Right lobe of liver (tissue), 6 donors: ENCODE measurements around the gene ABCF2. TPM values are rescaled to one million over a fixed set of nuclear protein-coding genes. Genes with fewer than 3 reads are reported as not detected.

Experiments used
- ATAC-seq, 4 donors: fragments of 200-7000 bp; cut with Tn5 transposase; one replicate each; pipeline ENCODE4 v1.9.1; 2020; ENCODE audit warnings: mild to moderate bottlenecking in 4 of 4, moderate library complexity in 4 of 4
- DNase-seq, 3 donors: peaks; one replicate each; pipeline ENCODE4 v3.0.0-alpha.2; 2020
- H3K27ac ChIP-seq, 3 donors: fragments of 200-600 bp; one replicate each; pipeline ENCODE4 v1.8.0; 2022
- H3K27me3 ChIP-seq, 2 donors: fragments of 200-600 bp; one replicate each; pipeline ENCODE4 v1.8.0; 2022
- H3K36me3 ChIP-seq, 4 donors: fragments of 200-600 bp; sonication (generic) in 1 of 4; one replicate each; pipeline versions ENCODE4 v1.5.1 to v1.8.0; 2017 to 2022; ENCODE audit warnings: control low read depth in 1 of 4
- H3K4me1 ChIP-seq, 4 donors: fragments of 200-600 bp; sonication (generic) in 1 of 4; one replicate each; pipeline versions ENCODE4 v1.5.1 to v1.8.0; 2017 to 2022; ENCODE audit warnings: control low read depth in 1 of 4
- H3K4me3 ChIP-seq, 3 donors: fragments of 200-600 bp; one replicate each; pipeline ENCODE4 v1.8.0; 2022
- H3K9me3 ChIP-seq, 4 donors: fragments of 200-600 bp; sonication (generic) in 1 of 4; one replicate each; pipeline versions ENCODE4 v1.5.1 to v1.8.0; 2017 to 2022; ENCODE audit warnings: control low read depth in 1 of 4
- POLR2A ChIP-seq: fragments of 450-650 bp; IDR thresholded peaks from one replicate; pipeline ENCODE4 v1.6.1; 2017; ENCODE audit warnings: antibody characterized with exemption, mild to moderate bottlenecking
- WGBS: methylation state at CpG from one replicate; pipeline ENCODE4 v1.1.6; 2018; ENCODE audit warnings: low coverage, low lambda C conversion rate; ENCODE audit not compliant: insufficient coverage; ENCODE audit errors: missing lambda C conversion rate; 5-methylcytosine and 5-hydroxymethylcytosine counted together
- intact Hi-C, 2 donors: fragments of 100-400 bp; cut with DNase I; formaldehyde crosslinking; loops; one replicate each; pipeline versions ENCODE4 v1.11.2 to v1.14.1; 2022
- total RNA-seq, 6 experiments: library from RNA; depleted of rRNA in 2 of 6; stranded (reverse); fragments of >200 nt in 2 of 6; fragmentation: NEBNext Ultra II Directional in 3 of 6; extraction: Animal tissue kit (Norgen Biotek cat#: 25700) in 3 of 6; gene quantifications; one replicate each; pipeline versions ENCODE4 v1.1.0 to v1.2.4, GENCODE V29; 2016 to 2023
- TF ChIP-seq, protein P1 (sequence below), 4 donors: fragments of 200-600 bp in 3 of 4; fragments of 450-650 bp in 1 of 4; IDR thresholded peaks; one replicate each; pipeline versions ENCODE4 v1.5.1 to v1.8.0; 2016 to 2022; ENCODE audit warnings: antibody characterized with exemption in 4 of 4, mild to moderate bottlenecking in 2 of 4
- donor health status: DM: no; HTN: yes; CAD: no.
- donor health status: DM: no; HTN: no; CAD: no.
- donor health status: DM: no; HTN: no; CAD: no.
- donor health status: DM: no; HTN: yes; CAD: no.
- donor health status: DM: no; HTN: yes; CAD: no.

The ABCF2 gene
- total RNA-seq, 6 experiments from 2014 or later = 7.3 to 22.3 (median 11.4) TPM

DNA sequence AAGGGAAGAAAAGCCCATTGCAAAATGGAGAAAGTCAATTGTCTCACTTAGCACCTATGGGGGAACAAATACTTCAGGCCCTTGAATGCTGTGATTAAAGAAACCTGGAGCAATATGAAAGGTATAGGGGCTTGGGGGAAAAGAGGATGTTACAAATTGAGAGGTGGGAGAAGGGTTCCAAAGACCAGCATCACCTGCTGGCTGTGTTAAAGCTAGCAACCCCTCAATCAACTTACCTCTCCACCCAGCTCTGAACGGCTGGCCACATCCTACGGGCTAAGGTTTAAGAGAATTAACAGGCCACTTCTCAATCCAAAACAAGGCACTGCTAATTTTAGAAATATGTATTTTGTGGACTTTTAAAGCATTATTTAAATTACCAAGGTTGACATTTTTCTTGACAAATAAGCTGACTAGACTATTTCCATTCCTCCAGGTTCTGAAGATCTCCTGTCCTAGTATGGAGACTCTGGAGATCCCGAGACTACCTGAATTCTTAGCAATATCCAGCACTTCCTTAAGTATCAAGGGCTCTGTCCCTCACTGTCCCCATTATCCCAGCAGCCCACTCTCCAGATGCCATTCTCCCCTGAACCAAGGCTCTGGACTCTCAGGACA, 15.7 kb downstream of the ABCF2 start:
- Histone ChIP-seq H3K4me1 (no peaks in the 10 kb centered on the region), H3K27me3 (no peaks in the 10 kb centered on the region), H3K27ac (no peak overlapping the region), H3K4me3 (no peak overlapping the region), H3K9me3 (no peaks in the 10 kb centered on the region), H3K36me3 (peaks cover 0 to 31% (median 11%) of the 10 kb centered on the region in 4 donors)
- TF ChIP-seq POLR2A = no peak
- TF ChIP-seq, protein P1, sequence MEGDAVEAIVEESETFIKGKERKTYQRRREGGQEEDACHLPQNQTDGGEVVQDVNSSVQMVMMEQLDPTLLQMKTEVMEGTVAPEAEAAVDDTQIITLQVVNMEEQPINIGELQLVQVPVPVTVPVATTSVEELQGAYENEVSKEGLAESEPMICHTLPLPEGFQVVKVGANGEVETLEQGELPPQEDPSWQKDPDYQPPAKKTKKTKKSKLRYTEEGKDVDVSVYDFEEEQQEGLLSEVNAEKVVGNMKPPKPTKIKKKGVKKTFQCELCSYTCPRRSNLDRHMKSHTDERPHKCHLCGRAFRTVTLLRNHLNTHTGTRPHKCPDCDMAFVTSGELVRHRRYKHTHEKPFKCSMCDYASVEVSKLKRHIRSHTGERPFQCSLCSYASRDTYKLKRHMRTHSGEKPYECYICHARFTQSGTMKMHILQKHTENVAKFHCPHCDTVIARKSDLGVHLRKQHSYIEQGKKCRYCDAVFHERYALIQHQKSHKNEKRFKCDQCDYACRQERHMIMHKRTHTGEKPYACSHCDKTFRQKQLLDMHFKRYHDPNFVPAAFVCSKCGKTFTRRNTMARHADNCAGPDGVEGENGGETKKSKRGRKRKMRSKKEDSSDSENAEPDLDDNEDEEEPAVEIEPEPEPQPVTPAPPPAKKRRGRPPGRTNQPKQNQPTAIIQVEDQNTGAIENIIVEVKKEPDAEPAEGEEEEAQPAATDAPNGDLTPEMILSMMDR (IDR thresholded peaks at IDR 0.05) = no peak
- ATAC-seq (no peak), DNase-seq (no peak)
- intact Hi-C loops = no loop called here
- WGBS = 78% methylated on average over 3 of the region's 3 CpGs

DNA sequence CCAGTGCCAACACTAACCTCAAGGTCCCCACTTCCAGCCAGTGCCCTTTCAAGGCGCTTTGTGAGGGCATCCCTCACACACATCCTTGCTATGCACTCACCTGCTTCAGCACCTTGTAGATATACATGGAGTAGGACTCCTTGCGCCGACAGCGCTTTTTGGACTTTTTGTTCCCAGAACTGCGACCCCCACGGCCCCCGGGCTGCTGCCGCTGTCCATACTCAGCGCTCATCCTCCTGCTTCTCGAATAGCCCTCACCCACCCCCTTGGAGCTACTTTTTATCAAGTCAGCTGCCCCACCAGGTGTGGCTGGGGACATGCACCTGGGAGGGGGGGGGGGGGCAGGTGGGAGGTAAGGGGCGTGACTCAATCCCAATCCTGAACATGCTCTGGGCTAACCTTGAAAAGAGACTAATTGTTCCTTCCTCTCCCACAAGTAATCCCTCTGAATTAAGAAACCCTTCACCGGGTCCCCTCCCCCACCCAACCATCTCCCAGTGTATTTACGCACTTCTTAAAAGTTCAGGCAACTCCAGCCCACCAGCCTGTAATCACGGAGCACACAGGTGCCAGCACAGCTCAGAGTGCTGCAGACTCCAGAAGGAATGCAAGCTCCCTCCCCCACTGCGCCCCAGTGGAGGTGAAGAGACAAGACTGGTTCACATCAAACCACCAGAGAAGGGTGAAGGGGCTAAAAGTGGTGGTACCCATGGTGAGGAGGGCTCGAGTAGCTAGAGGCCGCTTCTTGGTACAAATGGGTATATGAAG, 16.7 kb downstream of the ABCF2 start, which contains the start of gene H2BK1:
Gene H2BK1, minus strand, starts transcription at position 402 of the 768 bp plus-strand sequence. Its CDS starts 170 bp downstream, at position 232.
- Histone ChIP-seq H3K4me3 (no peak within 1 kb of the TSS), H3K27ac (no peak within 1 kb of the TSS), H3K27me3 (no peaks in the 10 kb centered on the region), H3K4me1 (no peaks in the 10 kb centered on the region), H3K9me3 (no peaks in the 10 kb centered on the region), H3K36me3 (peaks cover 0 to 21% (median 8%) of the 10 kb centered on the region in 4 donors)
- DNase-seq (no peak), ATAC-seq (no peak)
- 81% methylated on average over 16 of the region's 17 CpGs for WGBS
- intact Hi-C loops = no loop called here
- TF ChIP-seq, protein P1 (IDR thresholded peaks at IDR 0.05) = no peak
- TF ChIP-seq POLR2A = no peak

DNA sequence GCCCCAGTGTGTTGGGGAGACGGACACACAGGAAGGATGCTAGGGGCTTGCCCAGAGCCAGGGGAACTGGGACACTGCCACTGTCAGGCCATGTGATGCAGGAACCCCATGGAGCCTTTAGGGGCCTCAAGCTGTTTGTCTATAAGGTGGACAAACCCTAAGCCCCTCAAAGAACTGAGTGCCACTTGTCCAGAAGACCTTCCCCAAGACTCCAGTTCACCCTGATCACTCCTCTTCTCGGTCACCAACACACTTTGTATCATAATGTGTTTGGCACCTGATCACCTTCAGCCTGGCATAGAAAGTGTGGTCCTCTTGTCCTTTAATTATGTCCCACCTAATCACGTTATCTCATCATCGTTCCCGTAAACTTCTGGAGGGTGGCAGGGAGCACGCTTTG, 17.4 kb downstream of the ABCF2 start:
- H3K4me3 ChIP-seq = no peak overlapping the region
- intact Hi-C loops = no loop called here
- no peaks in the 10 kb centered on the region for H3K9me3 ChIP-seq
- no peaks in the 10 kb centered on the region for H3K4me1 ChIP-seq
- no peak for DNase-seq
- no peak for ATAC-seq
- no peak overlapping the region for H3K27ac ChIP-seq
- no CpG with 5 or more reads among the region's 6 CpGs for WGBS
- TF ChIP-seq POLR2A = no peak
- H3K36me3 ChIP-seq = peaks cover 0 to 14% (median 3%) of the 10 kb centered on the region in 4 donors
- H3K27me3 ChIP-seq = no peaks in the 10 kb centered on the region

GRCh38 chr7:151208253-151208862, 18.6 kb downstream of the ABCF2 start:
- no peak overlapping the region for H3K27ac ChIP-seq
- H3K4me3 ChIP-seq = no peak overlapping the region
- H3K4me1 ChIP-seq = no peaks in the 10 kb centered on the region
- intact Hi-C loops = no loop called here
- 67% methylated on average over 9 of the region's 9 CpGs for WGBS
- ATAC-seq (no peak), DNase-seq (no peak)
- H3K9me3 ChIP-seq = no peaks in the 10 kb centered on the region
- peaks cover 0 to 5% (median 0%) of the 10 kb centered on the region in 4 donors for H3K36me3 ChIP-seq
- no peaks in the 10 kb centered on the region for H3K27me3 ChIP-seq
- no peak for TF ChIP-seq POLR2A
- TF ChIP-seq, protein P1 (IDR thresholded peaks at IDR 0.05) = no peak

DNA sequence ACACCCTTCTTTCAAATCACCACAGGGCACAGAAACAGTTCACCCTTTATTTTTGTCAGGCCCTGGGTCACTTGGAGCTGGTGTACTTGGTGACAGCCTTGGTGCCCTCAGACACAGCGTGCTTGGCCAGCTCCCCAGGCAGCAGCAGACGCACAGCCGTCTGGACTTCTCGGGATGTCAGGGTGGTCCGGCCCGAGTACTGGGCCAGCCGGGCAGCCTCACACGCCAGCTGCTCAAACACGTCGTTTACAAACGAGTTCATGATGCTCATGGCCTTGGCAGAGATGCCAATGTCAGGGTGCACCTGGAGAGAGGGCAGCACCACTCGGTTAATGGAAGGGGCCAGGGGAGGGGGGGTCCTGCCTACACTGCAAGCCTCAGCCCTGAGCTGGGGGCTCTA, 19.2 kb downstream of the ABCF2 start:
- WGBS = 63% methylated on average over 7 of the region's 12 CpGs
- DNase-seq (no peak), ATAC-seq (no peak)
- no peaks in the 10 kb centered on the region for H3K36me3 ChIP-seq
- no peaks in the 10 kb centered on the region for H3K4me1 ChIP-seq
- no peaks in the 10 kb centered on the region for H3K9me3 ChIP-seq
- H3K27me3 ChIP-seq = no peaks in the 10 kb centered on the region
- intact Hi-C loops = no loop called here
- no peak overlapping the region for H3K27ac ChIP-seq
- no peak for TF ChIP-seq POLR2A
- TF ChIP-seq, protein P1 (IDR thresholded peaks at IDR 0.05) = no peak
- no peak overlapping the region for H3K4me3 ChIP-seq
